ENCODE measurements around the gene BBOX1. TPM values are rescaled to one million over a fixed set of nuclear protein-coding genes. Genes with fewer than 3 reads are reported as not detected.
"Not testable (repeated sequence)": the region's sequence is repeated elsewhere in the genome, so short reads cannot be mapped to it uniquely, and the experiment has no call there.

The BBOX1 gene
- total RNA-seq, 1 donor from 2014 or later = not detected

DNA sequence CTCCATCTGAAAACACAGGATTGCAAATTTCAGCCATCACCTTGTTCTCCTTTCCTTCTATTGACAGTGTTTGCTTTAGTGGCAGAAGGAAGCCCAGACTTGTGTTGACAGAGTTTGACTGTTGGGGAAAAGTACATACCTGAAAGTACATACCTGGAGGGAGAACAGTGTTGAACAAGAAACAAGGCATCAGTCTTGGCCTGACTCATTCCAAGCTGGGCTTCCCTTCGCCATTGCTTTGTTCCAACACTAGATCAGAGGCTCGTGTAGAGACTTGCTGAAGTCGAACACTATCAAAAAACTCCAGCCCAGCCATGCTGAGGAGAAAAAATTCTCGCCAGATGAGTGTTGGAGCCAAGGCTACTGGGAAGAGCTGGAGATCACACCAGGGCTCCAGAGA is 133.4 kb downstream of the BBOX1 start:
- Mint-ChIP-seq H3K27me3 (ENCODE audit: low read depth) (no peaks in the 10 kb centered on the region), H3K27ac (no peak overlapping the region), H3K9me3 (peaks cover 11% of the 10 kb centered on the region), H3K4me3 (no peak overlapping the region), H3K4me1 (no peaks in the 10 kb centered on the region), H3K36me3 (peaks cover 8% of the 10 kb centered on the region)
- no peak for DNase-seq (ENCODE audit: low spot score in 2 of 2, unreplicated experiment in 2 of 2)
- TF ChIP-seq, protein P1, sequence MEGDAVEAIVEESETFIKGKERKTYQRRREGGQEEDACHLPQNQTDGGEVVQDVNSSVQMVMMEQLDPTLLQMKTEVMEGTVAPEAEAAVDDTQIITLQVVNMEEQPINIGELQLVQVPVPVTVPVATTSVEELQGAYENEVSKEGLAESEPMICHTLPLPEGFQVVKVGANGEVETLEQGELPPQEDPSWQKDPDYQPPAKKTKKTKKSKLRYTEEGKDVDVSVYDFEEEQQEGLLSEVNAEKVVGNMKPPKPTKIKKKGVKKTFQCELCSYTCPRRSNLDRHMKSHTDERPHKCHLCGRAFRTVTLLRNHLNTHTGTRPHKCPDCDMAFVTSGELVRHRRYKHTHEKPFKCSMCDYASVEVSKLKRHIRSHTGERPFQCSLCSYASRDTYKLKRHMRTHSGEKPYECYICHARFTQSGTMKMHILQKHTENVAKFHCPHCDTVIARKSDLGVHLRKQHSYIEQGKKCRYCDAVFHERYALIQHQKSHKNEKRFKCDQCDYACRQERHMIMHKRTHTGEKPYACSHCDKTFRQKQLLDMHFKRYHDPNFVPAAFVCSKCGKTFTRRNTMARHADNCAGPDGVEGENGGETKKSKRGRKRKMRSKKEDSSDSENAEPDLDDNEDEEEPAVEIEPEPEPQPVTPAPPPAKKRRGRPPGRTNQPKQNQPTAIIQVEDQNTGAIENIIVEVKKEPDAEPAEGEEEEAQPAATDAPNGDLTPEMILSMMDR (IDR thresholded peaks at IDR 0.05; ENCODE audit: unreplicated experiment) = no peak

DNA sequence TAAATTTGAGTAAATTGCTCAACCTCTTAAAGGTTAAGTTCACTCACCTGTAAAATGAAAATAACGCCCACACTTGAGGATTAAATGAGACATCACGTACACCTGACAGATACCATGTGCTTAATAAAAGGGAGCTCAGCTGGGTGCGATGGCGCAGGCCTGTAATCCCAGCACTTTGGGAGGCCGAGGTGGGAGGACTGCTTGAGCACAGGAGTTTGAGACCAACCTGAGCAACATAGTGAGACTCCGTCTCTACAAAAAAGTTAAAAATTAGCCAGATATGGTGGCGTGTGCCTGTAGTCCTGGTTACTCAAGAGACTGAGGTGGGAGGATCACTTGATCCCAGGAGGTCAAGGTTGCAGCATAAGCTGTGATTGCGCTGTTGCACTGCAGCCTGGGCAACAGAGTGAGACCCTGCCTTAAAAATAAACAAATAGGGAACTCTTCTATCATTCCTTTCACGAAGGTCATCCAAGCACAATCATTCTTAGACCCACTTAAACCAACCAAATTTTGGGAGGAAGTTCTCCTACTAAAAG is 134.1 kb downstream of the BBOX1 start:
- TF ChIP-seq, protein P1 (IDR thresholded peaks at IDR 0.05; ENCODE audit: unreplicated experiment) = no peak
- peaks cover 4% of the 10 kb centered on the region for H3K9me3 Mint-ChIP-seq
- H3K27me3 Mint-ChIP-seq (ENCODE audit: low read depth) = no peaks in the 10 kb centered on the region

DNA sequence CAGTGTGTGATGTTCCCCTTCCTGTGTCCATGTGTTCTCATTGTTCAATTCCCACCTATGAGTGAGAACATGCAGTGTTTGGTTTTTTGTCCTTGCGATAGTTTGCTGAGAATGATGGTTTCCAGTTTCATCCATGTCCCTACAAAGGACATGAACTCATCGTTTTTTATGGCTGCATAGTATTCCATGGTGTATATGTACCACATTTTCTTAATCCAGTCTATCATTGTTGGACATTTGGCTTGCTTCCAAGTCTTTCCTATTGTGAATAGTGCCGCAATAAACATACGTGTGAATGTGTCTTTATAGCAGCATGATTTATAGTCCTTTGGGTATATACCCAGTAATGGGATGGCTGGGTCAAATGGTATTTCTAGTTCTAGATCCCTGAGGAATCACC is 134.9 kb downstream of the BBOX1 start:
- H3K9me3 Mint-ChIP-seq = not testable (repeated sequence)

More for the DNA sequence above, 134.1 kb downstream of the BBOX1 start:
- peaks cover 4% of the 10 kb centered on the region for H3K36me3 Mint-ChIP-seq
- no peak overlapping the region for H3K4me3 Mint-ChIP-seq
- no peak for DNase-seq (ENCODE audit: low spot score in 2 of 2, unreplicated experiment in 2 of 2)
- no peaks in the 10 kb centered on the region for H3K4me1 Mint-ChIP-seq
- H3K27ac Mint-ChIP-seq = no peak overlapping the region

More for the DNA sequence above, 134.9 kb downstream of the BBOX1 start:
- not testable (repeated sequence) for H3K27me3 Mint-ChIP-seq (ENCODE audit: low read depth); H3K27ac Mint-ChIP-seq; H3K4me1 Mint-ChIP-seq; H3K36me3 Mint-ChIP-seq; H3K4me3 Mint-ChIP-seq; DNase-seq (ENCODE audit: low spot score in 2 of 2, unreplicated experiment in 2 of 2)

Other genes starting within 250 kb of the BBOX1 start
- gene FIBIN, start 46.7 kb upstream of the BBOX1 start, total RNA-seq = 7.0 to 9.3 TPM (median 8.9 TPM) in 3 replicates

Data from mesothelial cell of epicardium (in vitro differentiated cells).